SK-N-SH (cell line): ENCODE measurements around the gene KIF6. TPM values are rescaled to one million over a fixed set of nuclear protein-coding genes. Genes with fewer than 3 reads are reported as not detected.

Source experiments
- CTCF ChIA-PET: fragments of 300-600, 350-600 bp; formaldehyde crosslinking; extraction: SDS; loops from one replicate; lab custom pipeline; 2021; lab: Yijun Ruan, JAX
- POLR2A ChIA-PET: fragments of 350-600 bp; sonication (Branson Sonifier 250); formaldehyde crosslinking; extraction: SDS; loops from one replicate; lab custom pipeline; 2020; ENCODE audit warnings: antibody characterized with exemption, inconsistent platforms; lab: Yijun Ruan, JAX
- DNase-seq: peaks from one replicate; pipeline ENCODE4 v3.0.0; 2012
- H2AFZ ChIP-seq: fragments of 200-600 bp; sonication (generic); 2 replicates; pipeline ENCODE4 v1.8.1; 2016; ENCODE audit warnings: antibody characterized with exemption, mild to moderate bottlenecking, low read depth
- H3F3A ChIP-seq: fragments of 200-600 bp; sonication (generic); replicated peaks from 2 replicates; pipeline ENCODE3; 2016; ENCODE audit warnings: antibody characterized with exemption, mild to moderate bottlenecking; ENCODE audit not compliant: insufficient read depth
- H3K27ac ChIP-seq, 2 experiments: fragments of 200-500 bp in 1 of 2; fragments of 200-600 bp in 1 of 2; sonication (Bioruptor generic) in 1 of 2; sonication (generic), shearing (Covaris generic) in 1 of 2; 2 replicates each; pipeline versions ENCODE4 v1.5.1 to v1.6.1; 2014 to 2016; ENCODE audit warnings: low read depth in 2 of 2, inconsistent platforms in 1 of 2, low read length in 1 of 2, mild to moderate bottlenecking in 1 of 2, mixed read lengths in 1 of 2
- H3K27me3 ChIP-seq: fragments of 200-600 bp; sonication (generic), shearing (Covaris generic); 2 replicates; pipeline ENCODE4 v1.6.1; 2016; ENCODE audit warnings: mixed run types; ENCODE audit not compliant: insufficient read depth
- H3K36me3 ChIP-seq, 2 experiments: fragments of 200-500 bp in 1 of 2; fragments of 200-600 bp in 1 of 2; sonication (Bioruptor generic) in 1 of 2; sonication (generic) in 1 of 2; replicated peaks in 1 of 2; 2 replicates each; pipeline versions ENCODE3 to v1.5.1; 2014 to 2016; ENCODE audit warnings: low read length in 1 of 2, mild to moderate bottlenecking in 1 of 2; ENCODE audit not compliant: insufficient read depth in 2 of 2, control insufficient read depth in 1 of 2
- H3K4me1 ChIP-seq, 2 experiments: fragments of 200-500 bp in 1 of 2; fragments of 200-600 bp in 1 of 2; sonication (Bioruptor generic) in 1 of 2; sonication (generic), shearing (Covaris generic) in 1 of 2; 2 replicates each; pipeline versions ENCODE4 v1.5.1 to v1.6.1; 2014 to 2016; ENCODE audit warnings: low read depth in 1 of 2, low read length in 1 of 2, mixed run types in 1 of 2; ENCODE audit not compliant: insufficient read depth in 2 of 2, control insufficient read depth in 1 of 2
- H3K4me2 ChIP-seq: fragments of 200-600 bp; sonication (generic), shearing (Covaris generic); 2 replicates; pipeline ENCODE4 v1.6.1; 2017; ENCODE audit warnings: mixed run types
- H3K4me3 ChIP-seq, 2 experiments: fragments of 200-500 bp in 1 of 2; fragments of 200-600 bp in 1 of 2; sonication (Bioruptor generic) in 1 of 2; sonication (generic), shearing (Covaris generic) in 1 of 2; 2 replicates each; pipeline versions ENCODE4 v1.5.1 to v1.8.1; 2014 to 2016; ENCODE audit warnings: low read depth in 2 of 2, inconsistent platforms in 1 of 2, low read length in 1 of 2, mild to moderate bottlenecking in 1 of 2, mixed read lengths in 1 of 2, moderate library complexity in 1 of 2
- H3K79me2 ChIP-seq: fragments of 200-600 bp; sonication (generic); 2 replicates; pipeline ENCODE4 v1.8.1; 2017; ENCODE audit warnings: mild to moderate bottlenecking; ENCODE audit not compliant: insufficient read depth
- H3K9ac ChIP-seq: fragments of 200-600 bp; sonication (generic); 2 replicates; pipeline ENCODE4 v1.6.1; 2017; ENCODE audit warnings: mixed run types
- H3K9me2 ChIP-seq: fragments of 200-600 bp; sonication (generic); 2 replicates; pipeline ENCODE4 v1.6.1; 2017; ENCODE audit warnings: mixed run types
- H3K9me3 ChIP-seq: fragments of 200-600 bp; sonication (generic); 2 replicates; pipeline ENCODE4 v1.6.1; 2017; ENCODE audit warnings: mixed run types, mild to moderate bottlenecking, moderate library complexity
- H4K20me1 ChIP-seq: fragments of 200-600 bp; sonication (generic); 2 replicates; pipeline ENCODE4 v1.6.1; 2017; ENCODE audit warnings: mild to moderate bottlenecking, mixed run types; ENCODE audit not compliant: insufficient read depth
- CHD2 ChIP-seq: fragments of 150-350 bp; IDR thresholded peaks from 2 replicates; pipeline ENCODE4 v1.6.1; 2018; ENCODE audit warnings: low read length; ENCODE audit not compliant: partially characterized antibody
- EP300 ChIP-seq, 2 experiments: IDR thresholded peaks; 2 replicates each; pipeline versions ENCODE4 v1.4.0 to v1.6.1; 2012; ENCODE audit warnings: borderline replicate concordance in 1 of 2, low read depth in 1 of 2, low read length in 1 of 2
- FOXM1 ChIP-seq: IDR thresholded peaks from 2 replicates; pipeline ENCODE4 v1.4.0; 2012; ENCODE audit warnings: low read depth, mild to moderate bottlenecking
- GATA2 ChIP-seq: sonication (generic); formaldehyde crosslinking; IDR thresholded peaks from 2 replicates; pipeline ENCODE4 v1.5.0; 2020; ENCODE audit warnings: mild to moderate bottlenecking, missing genetic modification reagents
- JUND ChIP-seq: IDR thresholded peaks from 2 replicates; pipeline ENCODE4 v1.4.0; 2012
- MEF2A ChIP-seq: IDR thresholded peaks from 2 replicates; pipeline ENCODE4 v1.4.0; 2012; ENCODE audit warnings: low read depth, borderline replicate concordance
- NRF1 ChIP-seq: IDR thresholded peaks from 2 replicates; pipeline ENCODE4 v1.6.1; 2012; ENCODE audit warnings: low read depth, mild to moderate bottlenecking, low read length
- RFX5 ChIP-seq: IDR thresholded peaks from 2 replicates; pipeline ENCODE4 v1.6.1; 2012; ENCODE audit warnings: mild to moderate bottlenecking, improper control_type of control experiment, low read length
- SIN3A ChIP-seq: IDR thresholded peaks from 2 replicates; pipeline ENCODE4 v1.6.1; 2012; ENCODE audit warnings: low read depth, mild to moderate bottlenecking, low read length, moderate library complexity, borderline replicate concordance
- SMC3 ChIP-seq: IDR thresholded peaks from 2 replicates; pipeline ENCODE4 v1.6.1; 2012; ENCODE audit warnings: low read depth, low read length, improper control_type of control experiment
- TAF1 ChIP-seq: IDR thresholded peaks from 2 replicates; pipeline ENCODE4 v1.6.1; 2012; ENCODE audit warnings: low read depth, mild to moderate bottlenecking, low read length, moderate library complexity, borderline replicate concordance
- TEAD4 ChIP-seq: IDR thresholded peaks from 2 replicates; pipeline ENCODE4 v1.4.0; 2012; ENCODE audit warnings: mild to moderate bottlenecking, borderline replicate concordance; ENCODE audit not compliant: insufficient read depth
- YY1 ChIP-seq: IDR thresholded peaks from 2 replicates; pipeline ENCODE4 v1.4.0; 2012; ENCODE audit warnings: low read depth, mild to moderate bottlenecking
- WGBS: methylation state at CpG from one replicate; pipeline ENCODE4 v1.1.6; 2017; ENCODE audit warnings: low lambda C conversion rate; 5-methylcytosine and 5-hydroxymethylcytosine counted together
- polyA plus RNA-seq, 3 experiments: library from polyadenylated mRNA; depleted of rRNA; stranded (reverse); fragments of >200 nt; gene quantifications; 2 replicates each; pipeline ENCODE4 v1.2.3, GENCODE V29; 2012
- TF ChIP-seq, protein P1 (sequence below): IDR thresholded peaks from 2 replicates; pipeline ENCODE4 v1.4.0; 2012; ENCODE audit warnings: low read depth
- TF ChIP-seq, protein P2 (sequence below): IDR thresholded peaks from 2 replicates; pipeline ENCODE4 v1.6.1; 2012; ENCODE audit warnings: mild to moderate bottlenecking, low read depth, low read length, moderate library complexity
- TF ChIP-seq, protein P3 (sequence below): fragments of 200-600 bp; sonication (generic); IDR thresholded peaks from 2 replicates; pipeline ENCODE4 v1.6.1; 2017; ENCODE audit warnings: antibody characterized with exemption, mild to moderate bottlenecking, moderate library complexity
- TF ChIP-seq, protein P4 (sequence below): IDR thresholded peaks from 2 replicates; pipeline ENCODE4; 2012

KIF6 gene
- polyA plus RNA-seq, 1 of the 3 experiments (the other 2 are of a cell fraction), result 0.13 TPM

DNA sequence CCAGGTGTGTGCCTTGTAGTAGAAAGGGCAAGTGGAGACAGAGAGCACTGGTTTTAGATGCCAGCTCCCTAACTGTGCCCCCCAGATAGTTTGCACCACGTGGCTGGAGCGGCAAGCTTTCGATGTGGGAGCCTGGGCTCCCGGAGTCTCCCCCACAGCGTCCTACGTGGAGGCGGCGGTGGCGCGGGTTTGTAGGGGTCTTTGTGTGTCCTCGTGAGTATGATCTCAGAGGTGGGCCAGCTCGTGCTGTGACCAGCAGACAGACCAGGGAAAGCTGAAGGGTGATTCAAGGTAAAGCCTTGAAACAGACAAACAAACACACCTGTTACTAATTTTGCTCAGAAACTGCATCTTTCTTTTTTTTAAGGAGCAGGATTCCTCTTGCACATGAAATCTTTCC is 397.1 kb downstream of the KIF6 start:
- H3K4me1 ChIP-seq, result peaks cover 0 to 25% of the 10 kb centered on the region in 2 experiments; a peak in 2 of 4 replicates
- H2AFZ ChIP-seq, result no peak overlapping the region
- H3K4me2 ChIP-seq, result no peak overlapping the region
- no peaks in the 10 kb centered on the region for H3K79me2 ChIP-seq
- H4K20me1 ChIP-seq, result no peaks in the 10 kb centered on the region
- no peak overlapping the region for H3K4me3 ChIP-seq
- H3K9me3 ChIP-seq, result no peaks in the 10 kb centered on the region
- H3K9me2 ChIP-seq, result no peaks in the 10 kb centered on the region
- H3F3A ChIP-seq, result no peaks in the 10 kb centered on the region
- TF ChIP-seq TEAD4 (no peak), EP300 (IDR thresholded peaks at IDR 0.05; ENCODE audit: borderline replicate concordance in 1 of 2, low read depth in 1 of 2, low read length in 1 of 2) (no peak), CHD2 (no peak), NRF1 (no peak), YY1 (no peak), SIN3A (no peak), MEF2A (no peak), GATA2 (CRISPR knock-in tag) (no peak), RFX5 (no peak), TAF1 (no peak), JUND (no peak), SMC3 (no peak), FOXM1 (no peak)
- TF ChIP-seq, protein P1, sequence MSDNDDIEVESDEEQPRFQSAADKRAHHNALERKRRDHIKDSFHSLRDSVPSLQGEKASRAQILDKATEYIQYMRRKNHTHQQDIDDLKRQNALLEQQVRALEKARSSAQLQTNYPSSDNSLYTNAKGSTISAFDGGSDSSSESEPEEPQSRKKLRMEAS, result no peak
- TF ChIP-seq, protein P2, sequence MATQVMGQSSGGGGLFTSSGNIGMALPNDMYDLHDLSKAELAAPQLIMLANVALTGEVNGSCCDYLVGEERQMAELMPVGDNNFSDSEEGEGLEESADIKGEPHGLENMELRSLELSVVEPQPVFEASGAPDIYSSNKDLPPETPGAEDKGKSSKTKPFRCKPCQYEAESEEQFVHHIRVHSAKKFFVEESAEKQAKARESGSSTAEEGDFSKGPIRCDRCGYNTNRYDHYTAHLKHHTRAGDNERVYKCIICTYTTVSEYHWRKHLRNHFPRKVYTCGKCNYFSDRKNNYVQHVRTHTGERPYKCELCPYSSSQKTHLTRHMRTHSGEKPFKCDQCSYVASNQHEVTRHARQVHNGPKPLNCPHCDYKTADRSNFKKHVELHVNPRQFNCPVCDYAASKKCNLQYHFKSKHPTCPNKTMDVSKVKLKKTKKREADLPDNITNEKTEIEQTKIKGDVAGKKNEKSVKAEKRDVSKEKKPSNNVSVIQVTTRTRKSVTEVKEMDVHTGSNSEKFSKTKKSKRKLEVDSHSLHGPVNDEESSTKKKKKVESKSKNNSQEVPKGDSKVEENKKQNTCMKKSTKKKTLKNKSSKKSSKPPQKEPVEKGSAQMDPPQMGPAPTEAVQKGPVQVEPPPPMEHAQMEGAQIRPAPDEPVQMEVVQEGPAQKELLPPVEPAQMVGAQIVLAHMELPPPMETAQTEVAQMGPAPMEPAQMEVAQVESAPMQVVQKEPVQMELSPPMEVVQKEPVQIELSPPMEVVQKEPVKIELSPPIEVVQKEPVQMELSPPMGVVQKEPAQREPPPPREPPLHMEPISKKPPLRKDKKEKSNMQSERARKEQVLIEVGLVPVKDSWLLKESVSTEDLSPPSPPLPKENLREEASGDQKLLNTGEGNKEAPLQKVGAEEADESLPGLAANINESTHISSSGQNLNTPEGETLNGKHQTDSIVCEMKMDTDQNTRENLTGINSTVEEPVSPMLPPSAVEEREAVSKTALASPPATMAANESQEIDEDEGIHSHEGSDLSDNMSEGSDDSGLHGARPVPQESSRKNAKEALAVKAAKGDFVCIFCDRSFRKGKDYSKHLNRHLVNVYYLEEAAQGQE, result no peak
- TF ChIP-seq, protein P3, sequence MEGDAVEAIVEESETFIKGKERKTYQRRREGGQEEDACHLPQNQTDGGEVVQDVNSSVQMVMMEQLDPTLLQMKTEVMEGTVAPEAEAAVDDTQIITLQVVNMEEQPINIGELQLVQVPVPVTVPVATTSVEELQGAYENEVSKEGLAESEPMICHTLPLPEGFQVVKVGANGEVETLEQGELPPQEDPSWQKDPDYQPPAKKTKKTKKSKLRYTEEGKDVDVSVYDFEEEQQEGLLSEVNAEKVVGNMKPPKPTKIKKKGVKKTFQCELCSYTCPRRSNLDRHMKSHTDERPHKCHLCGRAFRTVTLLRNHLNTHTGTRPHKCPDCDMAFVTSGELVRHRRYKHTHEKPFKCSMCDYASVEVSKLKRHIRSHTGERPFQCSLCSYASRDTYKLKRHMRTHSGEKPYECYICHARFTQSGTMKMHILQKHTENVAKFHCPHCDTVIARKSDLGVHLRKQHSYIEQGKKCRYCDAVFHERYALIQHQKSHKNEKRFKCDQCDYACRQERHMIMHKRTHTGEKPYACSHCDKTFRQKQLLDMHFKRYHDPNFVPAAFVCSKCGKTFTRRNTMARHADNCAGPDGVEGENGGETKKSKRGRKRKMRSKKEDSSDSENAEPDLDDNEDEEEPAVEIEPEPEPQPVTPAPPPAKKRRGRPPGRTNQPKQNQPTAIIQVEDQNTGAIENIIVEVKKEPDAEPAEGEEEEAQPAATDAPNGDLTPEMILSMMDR, result no peak
- TF ChIP-seq, protein P4, sequence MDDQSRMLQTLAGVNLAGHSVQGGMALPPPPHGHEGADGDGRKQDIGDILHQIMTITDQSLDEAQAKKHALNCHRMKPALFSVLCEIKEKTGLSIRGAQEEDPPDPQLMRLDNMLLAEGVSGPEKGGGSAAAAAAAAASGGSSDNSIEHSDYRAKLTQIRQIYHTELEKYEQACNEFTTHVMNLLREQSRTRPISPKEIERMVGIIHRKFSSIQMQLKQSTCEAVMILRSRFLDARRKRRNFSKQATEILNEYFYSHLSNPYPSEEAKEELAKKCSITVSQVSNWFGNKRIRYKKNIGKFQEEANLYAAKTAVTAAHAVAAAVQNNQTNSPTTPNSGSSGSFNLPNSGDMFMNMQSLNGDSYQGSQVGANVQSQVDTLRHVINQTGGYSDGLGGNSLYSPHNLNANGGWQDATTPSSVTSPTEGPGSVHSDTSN, result no peak
- no peak for DNase-seq
- peak overlapping the region in 1 of 2 experiments; percentile 74; a peak in 2 of 4 replicates for H3K27ac ChIP-seq
- ChIA-PET POLR2A (no interaction called here), CTCF (interaction anchor here (0.6 to 1.5 kb wide), 4 partner anchors 14 to 812 kb away, joined by 3 to 4 read pairs (median 4); no protein-coding TSS in a partner anchor)
- 60% methylated on average over 12 of the region's 12 CpGs for WGBS
- no peaks in the 10 kb centered on the region for H3K27me3 ChIP-seq
- H3K9ac ChIP-seq, result no peak overlapping the region
- H3K36me3 ChIP-seq, result no peaks in the 10 kb centered on the region
